Stimulated activated CD4-positive, alpha-beta T cell treated with anti-CD3 and anti-CD28 coated beads, Interleukin-2, amount 100 ng/mL, for 48 hours (primary cell): ENCODE measurements around the gene ALOX15B.
"Not testable (repeated sequence)": the region's sequence is repeated elsewhere in the genome, so short reads cannot be mapped to it uniquely, and the experiment has no call there.

Experiments
- DNase-seq, 2 donors: peaks; one replicate each; pipeline ENCODE4 v3.0.0-alpha.2; 2020

Gene ALOX15B

DNA sequence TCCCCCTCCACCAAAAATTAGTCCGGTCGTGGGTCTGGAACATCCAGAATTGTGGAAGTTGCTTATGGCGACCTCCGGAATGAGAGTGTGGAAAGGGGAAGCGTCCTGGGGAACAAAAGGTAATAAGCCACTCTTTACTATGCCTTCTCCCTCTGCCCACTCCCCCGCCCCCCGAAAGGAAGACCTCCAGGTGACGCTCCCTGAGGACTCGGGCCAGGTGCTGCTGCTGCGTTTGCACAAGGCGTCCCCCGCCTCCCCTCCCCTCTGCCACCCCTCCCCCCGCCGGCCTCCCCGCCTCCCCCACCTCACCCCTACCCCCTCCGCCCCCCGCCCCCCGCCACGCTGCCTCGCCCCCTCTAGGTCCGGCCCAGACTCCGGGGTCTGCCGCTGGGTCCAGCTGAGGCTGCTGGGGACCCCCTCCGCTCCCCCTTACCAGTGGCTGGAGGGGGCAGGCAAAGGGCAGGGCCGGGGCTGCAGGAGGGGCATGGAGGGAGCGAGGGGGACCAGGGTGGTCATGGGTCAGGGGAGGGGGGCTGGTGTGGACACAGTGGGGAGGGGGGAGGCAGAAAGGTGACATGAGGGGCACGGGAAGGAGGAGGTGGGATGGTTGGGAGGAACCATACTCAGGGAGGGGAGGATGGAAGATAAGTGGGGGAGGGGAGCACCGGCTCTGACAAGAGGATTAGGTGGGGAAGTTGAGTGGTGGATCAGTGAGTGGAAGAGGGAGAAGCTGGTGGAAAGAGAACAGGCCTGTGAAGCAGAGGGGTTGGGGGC lies 25.1 kb downstream of the ALOX15B start:
- no peak for DNase-seq

DNA sequence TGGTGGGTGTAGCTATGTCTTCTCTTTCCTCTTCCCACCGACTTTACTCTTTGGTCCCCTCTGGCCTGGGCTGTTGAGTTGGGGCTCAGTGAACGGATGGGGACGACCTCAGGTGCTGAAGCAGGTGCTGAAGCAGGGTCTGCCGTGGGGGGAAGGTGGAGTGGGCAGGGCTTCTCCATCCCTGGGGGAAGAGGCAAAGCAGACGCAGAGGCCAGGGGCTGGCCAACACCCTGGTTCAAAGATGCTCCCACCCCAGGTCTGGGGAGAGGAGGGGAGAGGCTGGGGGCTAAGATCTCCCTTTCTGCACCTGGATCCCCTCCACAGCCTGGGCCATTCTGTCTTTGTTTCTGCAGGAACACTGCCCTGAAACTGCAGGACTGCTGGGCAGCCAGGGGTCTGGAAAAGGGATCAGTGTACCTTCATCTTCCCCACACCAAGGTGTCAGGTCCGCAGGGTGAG lies 25.7 kb downstream of the ALOX15B start:
- DNase-seq: no peak

DNA sequence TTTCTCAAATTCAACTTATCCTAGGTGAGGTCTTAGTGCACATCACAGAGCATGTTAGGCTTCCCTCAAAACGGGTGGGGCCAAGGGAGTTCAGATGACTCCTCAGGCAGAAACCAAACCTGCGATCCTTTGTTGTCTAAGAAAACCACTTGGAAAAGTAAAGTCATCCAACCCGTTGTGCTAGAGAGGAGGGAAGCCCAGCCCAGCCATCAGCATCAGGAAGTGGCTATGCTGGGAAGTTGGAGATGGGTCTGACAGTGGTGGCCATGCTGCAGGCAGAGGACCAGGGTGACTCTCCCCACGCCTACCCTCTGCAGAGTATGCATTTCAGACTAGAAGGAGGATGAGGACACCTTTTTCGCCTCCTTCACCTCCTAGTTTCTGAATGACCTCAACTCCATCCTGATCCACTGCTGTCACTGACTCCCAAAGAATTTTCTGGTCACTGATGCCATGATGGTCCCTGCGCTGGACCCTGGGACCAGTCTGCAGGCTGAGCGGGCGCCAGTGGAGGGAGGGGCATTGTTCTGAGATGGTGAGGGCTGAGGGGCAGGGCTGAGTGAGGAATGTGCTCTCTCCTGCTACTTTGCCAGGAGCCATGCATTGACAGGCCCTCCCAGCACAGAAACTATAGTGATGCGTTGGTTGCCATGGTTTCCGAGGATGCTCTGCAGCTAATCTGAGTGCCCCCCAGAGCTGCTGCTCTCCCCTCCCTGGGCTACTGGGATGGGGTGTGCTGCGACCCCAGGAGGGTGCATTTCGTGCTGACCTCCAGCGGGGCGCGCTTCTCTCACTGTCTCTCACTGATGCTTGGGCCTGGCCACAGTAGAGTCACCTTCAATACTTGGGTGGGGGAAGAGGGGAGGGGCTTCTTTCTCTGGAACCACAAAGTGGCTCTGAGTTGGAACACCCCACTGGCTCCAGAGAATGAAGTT lies 28.2 kb downstream of the ALOX15B start:
- DNase-seq: no peak

DNA sequence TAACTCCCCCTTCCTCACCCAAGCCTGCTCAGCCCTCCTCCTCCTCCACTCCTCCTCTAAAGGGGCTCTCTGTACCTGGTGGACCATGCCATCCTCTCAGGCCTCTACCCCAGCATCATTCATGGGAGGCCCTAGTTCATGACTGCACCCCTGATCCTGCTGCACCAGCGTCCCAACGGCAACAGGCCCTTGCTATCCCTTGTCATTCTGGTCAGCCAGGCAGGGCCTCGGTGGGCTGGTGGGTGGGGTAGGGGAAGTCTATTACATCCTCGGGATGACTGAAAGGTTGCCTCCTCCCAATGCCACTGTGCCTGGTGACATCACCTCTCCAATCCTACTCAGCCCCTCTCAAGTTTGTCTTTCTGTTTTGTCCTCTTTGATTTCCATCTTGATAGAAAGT lies 28.9 kb downstream of the ALOX15B start:
- no peak for DNase-seq

DNA sequence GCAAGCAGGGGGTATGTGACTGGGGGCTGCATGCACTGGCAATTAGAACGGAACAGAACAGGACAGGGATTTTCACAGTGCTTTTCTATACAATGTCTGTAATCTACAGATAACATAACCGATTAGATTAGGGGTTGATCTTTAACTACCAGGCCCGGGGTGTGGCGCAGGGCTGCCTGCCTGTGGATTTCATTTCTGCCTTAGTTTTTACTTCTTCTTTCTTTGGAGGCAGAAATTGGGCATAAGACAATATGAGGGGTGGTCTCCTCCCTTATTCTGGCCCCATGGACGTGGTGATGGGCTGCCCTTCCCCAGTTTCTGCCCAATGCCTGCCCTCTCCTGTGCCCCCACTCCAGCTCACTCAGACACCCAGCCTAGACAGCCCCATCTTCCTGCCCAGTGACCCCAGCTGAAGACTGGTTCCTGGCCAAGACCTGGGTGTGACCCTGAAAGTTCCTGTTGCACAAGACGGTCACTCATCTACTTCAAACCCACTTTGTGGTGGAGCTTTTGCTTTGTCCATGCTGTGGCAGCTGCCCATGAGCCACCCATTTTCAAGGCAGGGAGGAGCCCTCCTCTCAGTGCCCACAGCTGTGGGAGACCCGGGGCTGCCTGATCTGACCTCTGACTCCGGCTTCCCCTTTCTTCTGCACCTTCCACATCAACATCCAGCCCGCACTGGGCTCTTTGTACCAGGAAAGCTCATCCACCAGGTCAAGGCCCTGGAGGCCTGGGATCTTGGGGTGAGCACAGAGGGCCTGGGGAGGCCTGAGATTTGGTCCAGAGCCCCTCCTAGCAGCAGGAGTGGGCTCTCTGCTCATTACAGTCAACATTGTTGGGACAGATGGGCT lies 30.1 kb downstream of the ALOX15B start:
- no peak for DNase-seq

DNA sequence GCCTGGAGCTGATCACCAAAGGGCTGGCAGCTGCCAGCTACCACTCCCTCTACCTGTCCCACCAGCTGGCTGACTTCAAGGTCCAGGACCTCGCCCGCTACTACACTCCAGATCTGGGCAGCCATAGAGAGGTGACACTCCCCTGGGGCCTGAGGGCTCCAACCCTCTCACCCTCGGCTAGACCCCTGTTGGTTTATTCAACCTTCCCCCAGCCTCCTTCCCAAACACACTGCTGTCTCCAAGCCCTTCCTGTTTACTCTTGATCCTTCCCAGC lies 30.7 kb downstream of the ALOX15B start:
- no peak for DNase-seq

DNA sequence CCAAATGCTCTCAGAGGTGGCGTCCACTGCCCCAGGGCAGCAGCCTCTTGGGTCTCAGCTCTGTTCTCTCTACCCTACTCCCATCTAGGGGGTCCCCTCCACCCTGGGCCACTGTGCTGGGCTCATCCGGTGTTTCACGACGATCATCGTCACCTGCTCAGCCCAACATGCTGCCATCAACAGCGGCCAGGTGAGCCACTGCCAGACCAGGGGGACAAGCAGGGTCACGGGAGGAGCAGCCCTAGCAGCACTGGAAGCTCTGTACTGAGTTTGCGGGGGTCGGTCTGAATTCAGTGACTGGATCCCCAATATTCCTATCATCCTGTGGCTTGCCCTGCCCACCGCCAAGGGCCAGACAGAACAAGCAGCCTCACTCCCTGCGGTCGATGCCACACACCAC lies 32.6 kb downstream of the ALOX15B start:
- no peak for DNase-seq

DNA sequence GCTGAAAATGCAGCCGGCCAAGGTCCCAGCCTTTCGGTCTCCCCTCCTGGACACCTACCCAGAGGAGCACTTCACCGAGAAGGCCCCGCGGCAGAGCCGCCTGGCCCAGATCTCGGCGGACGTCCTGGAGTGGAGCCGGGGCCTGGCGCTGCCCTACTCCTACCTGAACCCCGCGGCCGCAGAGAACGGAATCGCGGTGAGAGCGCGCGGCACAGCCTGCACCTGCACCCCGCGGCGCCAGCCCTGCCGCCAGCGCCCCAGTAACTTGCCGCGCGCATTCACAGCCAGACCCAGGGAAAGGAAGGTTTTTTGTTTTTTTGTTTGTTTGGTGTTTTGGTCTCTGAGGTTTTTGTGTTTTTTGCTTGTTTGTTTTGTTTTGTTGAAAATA lies 33.5 kb downstream of the ALOX15B start:
- DNase-seq: no peak

DNA sequence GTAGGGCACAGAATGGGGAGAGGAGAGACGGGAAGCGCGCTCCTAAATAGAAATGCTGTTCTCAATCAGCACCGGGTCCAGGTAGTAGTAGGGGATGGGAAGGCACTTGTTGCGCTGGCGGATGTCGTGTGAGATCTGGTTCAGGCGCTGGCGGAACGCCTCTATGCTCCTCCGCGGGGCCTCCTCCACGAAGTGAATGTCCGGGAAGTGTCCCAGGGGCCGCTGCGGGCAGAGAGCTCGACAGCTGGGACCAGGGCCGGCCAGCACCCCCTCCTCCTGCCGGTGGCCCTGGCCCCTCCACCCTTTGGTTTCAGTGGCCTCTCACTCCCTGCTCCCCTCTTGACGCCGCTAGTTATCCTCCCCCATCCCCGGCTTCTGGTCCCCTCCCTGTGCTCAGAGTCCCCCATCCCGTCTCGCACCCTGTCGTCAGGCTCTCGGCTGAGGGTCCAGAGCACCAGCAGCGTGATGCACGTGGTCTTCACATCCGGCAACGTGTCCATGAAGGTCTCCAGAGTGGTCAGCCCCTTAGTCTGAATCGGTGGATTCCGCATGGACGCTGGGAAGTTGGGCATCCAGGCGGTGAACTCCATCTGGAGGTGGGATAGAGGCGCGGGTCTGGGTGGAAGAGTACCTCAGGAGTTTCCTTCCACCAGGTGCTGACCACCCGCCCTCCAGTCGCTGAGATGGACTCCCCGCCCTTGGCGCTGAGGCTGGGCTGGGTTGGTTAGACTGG lies 34.0 kb downstream of the ALOX15B start:
- no peak for DNase-seq

DNA sequence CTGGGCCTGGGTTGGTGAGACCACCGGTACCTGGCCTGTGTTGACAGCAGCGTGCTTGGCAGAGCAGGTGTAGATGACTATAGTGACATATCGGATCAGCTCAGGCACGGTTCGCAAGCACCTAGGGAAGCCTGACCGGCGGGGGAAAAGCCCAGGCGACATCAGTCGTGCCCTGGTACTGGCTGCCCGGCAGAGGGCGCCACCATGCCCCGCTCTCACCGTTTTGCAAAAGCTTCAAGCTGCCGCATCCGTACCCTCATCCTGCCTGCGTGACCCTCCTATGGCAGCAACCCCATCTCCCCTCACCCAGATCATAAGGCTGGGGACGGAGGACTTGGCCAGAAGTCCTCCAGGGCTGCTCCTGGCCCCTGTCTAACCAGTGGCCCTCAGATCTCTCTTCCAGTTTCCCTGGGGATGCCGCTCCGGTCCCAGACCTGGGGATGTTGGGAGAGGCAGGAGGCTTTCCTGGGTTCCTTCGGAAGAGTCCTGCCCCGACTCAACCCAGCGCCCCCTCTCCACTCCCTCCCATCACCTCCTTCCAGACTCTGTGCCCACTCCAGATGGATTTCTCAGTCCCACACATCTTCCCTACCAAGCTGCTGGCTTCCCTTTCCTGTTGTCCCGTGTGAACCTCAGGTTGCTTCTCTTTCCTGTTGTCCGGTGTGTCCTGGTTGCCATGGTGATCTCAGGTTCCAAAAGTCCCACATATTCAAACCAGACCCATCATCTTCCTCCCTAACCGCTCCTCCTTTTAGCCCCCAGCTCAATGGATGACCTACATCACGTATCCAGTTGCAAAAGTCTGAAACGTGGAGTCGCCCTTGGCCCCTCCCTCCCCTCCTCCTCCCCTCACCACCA lies 35.0 kb downstream of the ALOX15B start:
- DNase-seq: peak; percentile 87 to 89

DNA sequence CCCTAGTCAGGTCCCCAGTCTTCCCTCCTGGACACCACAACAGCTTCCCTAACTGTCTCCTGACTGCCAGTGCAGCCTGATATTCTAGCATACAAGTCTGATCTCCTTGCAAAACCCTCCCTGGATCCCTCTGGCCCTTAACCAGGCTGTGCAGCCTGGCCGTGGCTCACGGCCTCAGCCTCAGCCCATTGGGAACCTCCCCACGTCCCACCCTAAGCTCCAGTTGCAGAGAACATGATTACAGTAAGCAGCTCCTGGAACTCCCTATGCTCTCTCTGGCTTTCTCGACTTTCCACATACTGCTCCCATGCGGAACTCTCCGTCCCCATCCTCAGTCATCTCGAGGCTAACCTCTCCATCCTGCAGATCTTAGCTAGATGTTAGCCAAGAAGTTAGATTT lies 35.7 kb downstream of the ALOX15B start:
- no peak for DNase-seq

DNA sequence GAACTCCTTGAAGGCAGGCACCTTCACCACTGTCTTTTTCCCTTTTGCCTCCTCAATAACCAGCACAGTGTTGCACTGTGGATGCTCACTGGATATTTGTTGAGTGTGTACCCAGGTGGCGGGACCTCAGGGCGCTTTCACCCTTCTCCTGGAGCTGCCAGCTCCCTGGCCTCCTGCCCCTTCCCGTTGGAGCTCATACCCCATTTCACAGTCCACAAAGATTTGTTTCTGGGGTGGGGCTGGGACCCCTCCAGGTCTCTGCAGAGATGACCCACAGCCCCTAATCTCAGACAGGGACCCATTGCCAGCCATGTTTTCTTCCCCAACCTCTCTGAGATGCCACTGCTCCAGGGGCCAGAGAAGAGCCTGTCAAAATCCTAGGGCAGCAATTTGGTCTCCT lies 36.2 kb downstream of the ALOX15B start:
- DNase-seq: no peak

DNA sequence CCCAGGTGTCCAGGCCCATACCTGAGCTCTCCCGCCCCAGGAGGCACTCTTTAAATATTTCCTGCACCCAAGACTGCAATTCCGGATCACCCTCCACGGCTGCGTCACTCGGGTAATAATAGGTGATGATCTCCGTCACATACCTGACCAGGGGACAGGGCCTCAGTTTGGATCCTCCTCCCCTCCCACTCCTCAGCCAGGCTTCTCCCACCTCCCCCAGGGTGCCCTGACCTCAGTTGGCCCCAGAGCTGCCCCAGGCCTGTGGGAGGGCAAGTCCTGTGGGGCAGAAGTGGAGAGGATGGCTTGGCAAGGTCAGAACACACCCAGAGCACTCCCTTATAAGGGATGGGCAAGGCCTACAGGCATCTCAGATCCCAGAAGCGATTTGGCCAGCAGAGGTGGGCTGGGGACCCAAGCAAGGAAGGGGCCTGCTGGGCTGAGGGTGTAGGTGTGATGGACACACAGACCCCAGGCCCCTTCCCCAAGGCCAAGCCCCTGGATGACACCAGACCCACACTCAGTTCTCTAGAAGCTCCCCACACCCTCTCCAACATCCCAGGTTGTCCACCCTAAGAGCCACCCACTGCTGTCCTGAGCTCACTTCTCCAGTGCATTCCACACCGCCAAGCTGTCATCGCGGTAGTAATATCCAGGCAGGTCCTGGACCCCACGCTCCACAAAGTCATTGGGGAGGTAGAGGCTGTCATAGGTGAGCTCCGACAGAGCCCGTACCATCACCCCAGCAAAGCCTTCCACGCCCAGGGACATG lies 36.9 kb downstream of the ALOX15B start:
- no peak for DNase-seq

DNA sequence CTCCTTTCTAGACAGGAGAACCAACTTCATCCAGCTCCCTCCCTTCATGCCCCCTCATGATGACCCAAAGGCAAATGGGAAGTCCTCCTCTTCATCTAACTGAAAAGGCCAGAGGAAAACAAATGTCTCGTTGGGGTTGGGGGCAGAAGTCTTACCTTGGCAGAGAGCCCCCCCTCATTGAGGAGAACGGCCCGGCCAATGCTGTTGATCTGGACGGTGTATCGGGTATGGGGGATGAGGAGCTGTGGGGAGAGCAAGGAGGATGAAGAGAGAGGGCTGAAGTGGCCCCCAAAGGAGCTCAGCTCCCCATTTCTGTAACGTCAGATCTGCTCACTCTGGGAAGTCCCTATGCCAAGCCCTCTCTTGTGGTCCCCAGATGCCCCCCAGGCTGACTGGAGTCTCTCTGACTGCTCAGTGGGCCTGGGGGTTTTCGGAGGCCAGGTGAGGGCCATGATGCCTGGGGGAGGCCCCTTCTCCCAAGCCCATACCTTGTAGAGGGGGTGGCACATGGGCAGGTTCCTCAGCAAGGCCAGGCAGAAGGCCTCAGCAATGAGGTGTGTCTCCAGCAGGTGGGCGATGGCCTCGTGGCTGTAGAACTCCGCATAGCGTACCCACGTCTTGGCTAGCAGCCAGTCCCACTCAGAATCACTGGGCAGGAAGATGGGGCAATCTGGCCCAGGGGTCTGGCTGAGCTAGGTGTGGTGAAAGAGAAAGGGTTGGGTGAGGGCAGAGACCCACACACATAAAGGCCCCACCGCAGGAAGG lies 37.8 kb downstream of the ALOX15B start:
- no peak for DNase-seq

DNA sequence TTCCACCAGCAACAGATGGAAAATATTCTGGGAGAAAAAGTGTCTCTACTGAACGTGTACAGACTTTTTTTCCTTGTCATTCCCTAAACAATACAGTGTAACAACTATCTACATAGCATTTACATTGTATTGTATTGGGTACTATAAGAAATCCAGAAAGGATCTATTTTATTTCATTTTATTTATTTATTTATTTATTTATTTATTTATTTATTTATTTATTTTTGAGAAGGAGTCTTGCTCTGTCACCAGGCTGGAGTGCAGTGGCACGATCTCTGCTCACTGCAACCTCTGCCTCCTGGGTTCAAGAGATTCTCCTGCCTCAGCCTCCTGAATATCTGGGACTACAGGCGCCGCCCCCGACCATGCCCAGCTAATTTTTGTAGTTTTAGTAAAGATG lies 39.1 kb downstream of the ALOX15B start:
- DNase-seq: not testable (repeated sequence)

DNA sequence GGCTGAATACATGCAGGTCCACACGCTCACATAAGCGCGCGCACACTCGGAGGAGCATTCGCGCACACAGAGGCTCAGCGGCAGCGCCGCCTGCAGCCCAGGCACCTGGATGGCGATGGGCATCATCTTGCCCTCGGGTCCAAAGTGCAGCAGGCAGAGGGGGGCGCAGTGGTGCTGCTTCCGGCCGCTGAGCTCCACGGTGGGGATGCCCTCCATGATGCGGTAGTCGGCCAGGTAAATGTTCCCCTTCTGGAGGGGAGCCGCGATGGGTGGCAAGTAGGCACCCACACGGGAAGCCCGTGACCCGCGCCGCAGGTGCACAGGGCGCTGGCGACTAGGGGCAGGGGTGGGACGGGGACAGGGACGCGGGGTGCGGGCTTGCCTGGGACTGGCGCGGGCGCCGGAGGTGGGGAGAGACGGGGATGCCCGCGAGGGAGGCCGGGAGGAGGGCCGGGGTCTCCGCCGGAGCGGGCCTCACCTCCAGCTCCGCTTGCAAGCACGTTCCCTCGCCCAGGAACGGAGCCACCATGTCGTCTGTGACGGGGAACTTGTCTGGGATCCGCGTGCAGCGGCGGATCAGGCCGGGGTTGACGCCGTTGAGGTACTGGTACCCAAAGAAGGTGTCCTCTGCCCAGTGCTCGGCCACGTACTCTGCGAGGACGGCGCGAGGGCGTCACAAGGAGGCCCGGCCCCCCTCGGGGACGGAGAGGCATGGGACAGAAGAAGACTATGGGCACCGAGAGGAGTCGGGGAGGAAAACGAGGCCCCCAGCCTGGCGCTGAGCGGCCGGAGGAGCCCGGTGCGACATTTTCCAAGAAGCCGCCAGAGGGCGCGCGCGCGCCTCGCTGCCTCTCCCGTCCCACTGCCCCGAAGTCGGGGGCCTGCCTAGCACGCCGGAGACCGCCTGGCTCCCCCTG lies 40.7 kb downstream of the ALOX15B start:
- DNase-seq: peak; percentile 74 to 80

DNA sequence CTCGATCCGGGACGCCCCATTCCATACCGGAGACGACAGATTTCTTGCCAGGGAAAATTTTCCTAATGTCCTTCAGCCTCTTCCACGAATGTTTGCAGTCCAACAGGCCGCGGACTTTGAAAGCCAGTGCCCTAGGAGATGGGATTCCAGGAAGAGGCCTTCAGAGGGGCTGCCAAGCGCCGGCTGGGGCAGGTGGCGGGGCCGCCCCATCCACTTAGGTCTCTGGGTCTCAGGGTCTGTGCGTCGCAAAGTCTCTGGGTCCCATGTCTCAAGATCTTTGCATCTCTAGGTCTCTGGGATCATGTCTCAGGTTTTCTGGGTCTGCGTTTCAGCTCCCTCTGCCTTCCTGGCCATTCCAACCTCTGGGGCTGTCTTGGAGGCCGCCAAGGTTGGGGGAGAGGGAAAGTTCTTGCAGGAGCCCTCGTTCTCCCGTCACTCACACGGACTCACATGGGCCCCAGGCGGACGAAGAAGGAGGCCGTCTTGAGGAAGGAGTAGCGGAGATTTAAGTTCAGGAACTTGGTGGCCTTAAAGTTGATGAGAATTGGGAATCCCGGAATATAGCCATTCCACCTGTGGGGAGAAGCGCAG lies 41.4 kb downstream of the ALOX15B start:
- no peak for DNase-seq

DNA sequence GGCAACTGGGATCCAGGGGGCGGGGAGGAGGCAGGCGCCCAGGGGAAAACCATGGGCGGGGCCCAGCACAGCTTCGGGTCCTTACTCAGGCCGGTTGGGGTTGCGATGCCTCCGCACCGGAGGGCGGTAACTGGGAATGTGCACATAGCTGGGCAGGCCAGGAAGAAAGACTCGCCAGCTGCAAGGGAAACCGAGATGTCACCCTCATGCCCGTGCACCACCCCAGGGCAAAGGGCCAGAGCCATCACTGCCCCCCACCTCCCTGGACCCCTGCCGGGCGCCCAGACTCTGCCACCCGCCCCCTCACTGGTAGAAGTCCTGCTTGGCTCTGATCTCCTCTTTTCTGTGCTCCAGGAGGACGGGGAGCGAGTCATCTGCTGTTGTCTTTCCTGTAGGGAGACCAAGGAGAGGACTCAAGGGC lies 42.0 kb downstream of the ALOX15B start:
- no peak for DNase-seq
